ENCODE measurements around the gene CHMP4A.

DNA sequence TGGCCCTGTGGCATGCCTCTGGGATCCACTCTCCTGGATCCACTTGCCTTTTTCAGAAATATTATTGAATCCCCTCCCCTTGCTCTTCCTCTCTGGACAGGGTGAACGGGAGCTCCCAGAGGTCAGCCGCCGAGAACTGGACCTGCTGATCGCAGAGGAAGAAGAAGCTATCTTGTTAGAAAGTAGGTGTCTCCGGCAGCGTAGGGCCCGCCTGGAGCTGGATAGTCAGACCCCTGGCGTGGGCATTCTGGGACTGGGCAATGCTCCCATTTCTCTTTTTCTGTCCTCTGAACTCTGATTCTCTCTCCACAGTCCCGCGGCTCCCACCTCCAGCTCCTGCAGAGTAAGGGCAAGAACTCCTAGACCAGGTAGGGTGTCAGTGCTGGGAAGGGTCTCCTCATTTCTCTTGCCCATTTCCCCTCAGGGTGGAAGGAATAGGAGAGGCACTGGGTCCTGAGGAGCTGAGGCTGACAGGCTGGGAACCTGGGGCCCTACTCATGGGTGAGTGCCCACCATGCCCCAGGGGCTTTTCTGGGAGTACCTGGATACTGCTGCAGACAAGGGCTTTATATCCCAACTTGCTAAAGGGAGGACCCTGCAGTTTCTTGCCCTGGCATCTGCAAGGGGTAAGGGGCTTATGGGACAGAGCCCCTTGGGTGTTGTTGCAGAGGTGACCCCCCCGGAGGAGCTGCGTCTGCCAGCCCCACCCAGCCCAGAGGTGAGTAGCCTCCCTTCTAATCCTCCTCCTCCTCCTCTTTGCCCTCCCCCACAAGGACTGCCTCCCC is 36.1 kb downstream of the CHMP4A start:
- TF ChIP-seq POLR2AphosphoS5 (IDR thresholded peaks at IDR 0.05) (no peak), EP300 (IDR thresholded peaks at IDR 0.05) (no peak), POLR2A (IDR thresholded peaks at IDR 0.05) (no peak)
- TF ChIP-seq, protein P1, sequence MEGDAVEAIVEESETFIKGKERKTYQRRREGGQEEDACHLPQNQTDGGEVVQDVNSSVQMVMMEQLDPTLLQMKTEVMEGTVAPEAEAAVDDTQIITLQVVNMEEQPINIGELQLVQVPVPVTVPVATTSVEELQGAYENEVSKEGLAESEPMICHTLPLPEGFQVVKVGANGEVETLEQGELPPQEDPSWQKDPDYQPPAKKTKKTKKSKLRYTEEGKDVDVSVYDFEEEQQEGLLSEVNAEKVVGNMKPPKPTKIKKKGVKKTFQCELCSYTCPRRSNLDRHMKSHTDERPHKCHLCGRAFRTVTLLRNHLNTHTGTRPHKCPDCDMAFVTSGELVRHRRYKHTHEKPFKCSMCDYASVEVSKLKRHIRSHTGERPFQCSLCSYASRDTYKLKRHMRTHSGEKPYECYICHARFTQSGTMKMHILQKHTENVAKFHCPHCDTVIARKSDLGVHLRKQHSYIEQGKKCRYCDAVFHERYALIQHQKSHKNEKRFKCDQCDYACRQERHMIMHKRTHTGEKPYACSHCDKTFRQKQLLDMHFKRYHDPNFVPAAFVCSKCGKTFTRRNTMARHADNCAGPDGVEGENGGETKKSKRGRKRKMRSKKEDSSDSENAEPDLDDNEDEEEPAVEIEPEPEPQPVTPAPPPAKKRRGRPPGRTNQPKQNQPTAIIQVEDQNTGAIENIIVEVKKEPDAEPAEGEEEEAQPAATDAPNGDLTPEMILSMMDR (IDR thresholded peaks at IDR 0.05), result no peak

All from gastroesophageal sphincter (tissue), 3 donors.